GM23248 (cell line): Measurements from ENCODE around the gene RTN4RL1.

ENCODE experiments used
- EZH2 ChIP-seq: fragments of 200-600 bp; sonication (generic); IDR thresholded peaks from 2 replicates; pipeline ENCODE4 v1.6.1; 2018; ENCODE audit warnings: antibody characterized with exemption, mild to moderate bottlenecking; ENCODE audit not compliant: insufficient read depth, poor library complexity, severe bottlenecking
- EZH2phosphoT487 ChIP-seq: fragments of 200-600 bp; sonication (generic); IDR thresholded peaks from 2 replicates; pipeline ENCODE4 v1.6.1; 2018; ENCODE audit warnings: antibody characterized with exemption, moderate library complexity, mild to moderate bottlenecking, low read depth; ENCODE audit not compliant: insufficient read depth

GRCh38 chr17:1934901-1935300 is 90.2 kb downstream of the RTN4RL1 start:
- TF ChIP-seq EZH2 (no peak), EZH2phosphoT487 (no peak)
